Suprapubic skin (tissue), 4 donors: ENCODE results near the gene DEGS2.

ENCODE experiments used
- POLR2A ChIP-seq, 2 donors: fragments of 450-650 bp; IDR thresholded peaks; one replicate each; pipeline ENCODE4 v1.6.1; 2017; ENCODE audit warnings: antibody characterized with exemption in 2 of 2, mild to moderate bottlenecking in 2 of 2, moderate library complexity in 2 of 2
- POLR2AphosphoS5 ChIP-seq, 3 donors: sonication (generic); formaldehyde crosslinking; IDR thresholded peaks; one replicate each; pipeline ENCODE4 v1.6.1; 2017; ENCODE audit warnings: antibody characterized with exemption in 3 of 3
- TF ChIP-seq, protein P1 (sequence below), 2 donors: fragments of 200-600 bp in 1 of 2; fragments of 450-650 bp in 1 of 2; sonication (generic) in 1 of 2; IDR thresholded peaks; one replicate each; pipeline ENCODE4 v1.5.1; 2016 to 2019; ENCODE audit warnings: antibody characterized with exemption in 2 of 2, mild to moderate bottlenecking in 1 of 2, moderate library complexity in 1 of 2

DNA sequence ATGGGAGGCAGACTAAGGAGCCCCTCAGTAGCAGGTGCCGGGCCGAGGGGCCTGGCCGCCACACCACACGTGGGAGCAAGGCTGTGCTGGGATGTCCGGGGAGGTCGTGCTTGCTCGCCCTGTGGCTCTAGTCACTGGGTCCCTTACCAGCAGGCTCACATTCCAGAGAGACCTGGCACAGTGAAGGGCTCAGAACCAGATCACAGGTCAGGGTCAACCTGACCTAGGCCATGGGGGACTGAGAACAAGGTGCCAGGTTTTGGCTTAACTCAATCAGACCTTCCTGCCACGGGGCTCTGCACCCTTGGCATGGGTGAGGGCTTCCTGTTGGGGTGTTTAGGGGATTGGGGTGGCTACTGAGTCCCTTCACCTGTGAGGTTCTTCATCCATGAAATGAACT is 22.3 kb downstream of the DEGS2 start:
- TF ChIP-seq, protein P1, sequence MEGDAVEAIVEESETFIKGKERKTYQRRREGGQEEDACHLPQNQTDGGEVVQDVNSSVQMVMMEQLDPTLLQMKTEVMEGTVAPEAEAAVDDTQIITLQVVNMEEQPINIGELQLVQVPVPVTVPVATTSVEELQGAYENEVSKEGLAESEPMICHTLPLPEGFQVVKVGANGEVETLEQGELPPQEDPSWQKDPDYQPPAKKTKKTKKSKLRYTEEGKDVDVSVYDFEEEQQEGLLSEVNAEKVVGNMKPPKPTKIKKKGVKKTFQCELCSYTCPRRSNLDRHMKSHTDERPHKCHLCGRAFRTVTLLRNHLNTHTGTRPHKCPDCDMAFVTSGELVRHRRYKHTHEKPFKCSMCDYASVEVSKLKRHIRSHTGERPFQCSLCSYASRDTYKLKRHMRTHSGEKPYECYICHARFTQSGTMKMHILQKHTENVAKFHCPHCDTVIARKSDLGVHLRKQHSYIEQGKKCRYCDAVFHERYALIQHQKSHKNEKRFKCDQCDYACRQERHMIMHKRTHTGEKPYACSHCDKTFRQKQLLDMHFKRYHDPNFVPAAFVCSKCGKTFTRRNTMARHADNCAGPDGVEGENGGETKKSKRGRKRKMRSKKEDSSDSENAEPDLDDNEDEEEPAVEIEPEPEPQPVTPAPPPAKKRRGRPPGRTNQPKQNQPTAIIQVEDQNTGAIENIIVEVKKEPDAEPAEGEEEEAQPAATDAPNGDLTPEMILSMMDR (IDR thresholded peaks at IDR 0.05), result no peak
- TF ChIP-seq POLR2AphosphoS5 (IDR thresholded peaks at IDR 0.05) (no peak), POLR2A (IDR thresholded peaks at IDR 0.05) (no peak)
